Glomerular endothelial cell (primary cell): ENCODE results near the gene COPB1. TPM values are rescaled to one million over a fixed set of nuclear protein-coding genes. Genes with fewer than 3 reads are reported as not detected.
A peak's percentile ranks its signal among the peaks of the same experiment; 100 is the strongest.

Source experiments
- DNase-seq: peaks from one replicate; pipeline ENCODE4 v3.0.0-alpha.2; 2011; ENCODE audit warnings: low read depth, low spot score; ENCODE audit errors: extremely low read depth
- total RNA-seq: library from RNA; depleted of rRNA; stranded (reverse); fragments of >200 nt; gene quantifications from 2 replicates; pipeline ENCODE4 v1.2.3, GENCODE V29; 2015

COPB1 gene
- total RNA-seq, 1 donor from 2014 or later = 162 TPM

DNA sequence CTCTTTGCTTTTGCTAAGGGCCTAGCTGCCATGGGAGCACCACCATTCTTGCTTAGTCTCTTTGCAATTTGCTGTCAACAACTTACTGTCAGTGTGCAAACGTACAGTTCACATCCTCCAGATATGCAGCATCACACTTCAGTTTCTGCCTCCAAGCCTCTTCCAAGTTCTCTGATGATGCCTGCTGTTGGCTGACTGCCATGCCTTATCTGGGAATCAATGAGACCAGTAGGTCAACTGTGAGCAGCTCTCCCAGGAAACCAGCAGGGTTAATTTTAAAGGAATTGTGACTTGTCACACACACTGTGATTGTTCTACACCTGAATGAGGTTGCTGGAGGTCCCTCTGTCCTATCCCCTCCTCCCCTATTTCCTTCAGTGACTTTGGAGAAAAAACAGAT is 56.0 kb downstream of the COPB1 start:
- DNase-seq = no peak

DNA sequence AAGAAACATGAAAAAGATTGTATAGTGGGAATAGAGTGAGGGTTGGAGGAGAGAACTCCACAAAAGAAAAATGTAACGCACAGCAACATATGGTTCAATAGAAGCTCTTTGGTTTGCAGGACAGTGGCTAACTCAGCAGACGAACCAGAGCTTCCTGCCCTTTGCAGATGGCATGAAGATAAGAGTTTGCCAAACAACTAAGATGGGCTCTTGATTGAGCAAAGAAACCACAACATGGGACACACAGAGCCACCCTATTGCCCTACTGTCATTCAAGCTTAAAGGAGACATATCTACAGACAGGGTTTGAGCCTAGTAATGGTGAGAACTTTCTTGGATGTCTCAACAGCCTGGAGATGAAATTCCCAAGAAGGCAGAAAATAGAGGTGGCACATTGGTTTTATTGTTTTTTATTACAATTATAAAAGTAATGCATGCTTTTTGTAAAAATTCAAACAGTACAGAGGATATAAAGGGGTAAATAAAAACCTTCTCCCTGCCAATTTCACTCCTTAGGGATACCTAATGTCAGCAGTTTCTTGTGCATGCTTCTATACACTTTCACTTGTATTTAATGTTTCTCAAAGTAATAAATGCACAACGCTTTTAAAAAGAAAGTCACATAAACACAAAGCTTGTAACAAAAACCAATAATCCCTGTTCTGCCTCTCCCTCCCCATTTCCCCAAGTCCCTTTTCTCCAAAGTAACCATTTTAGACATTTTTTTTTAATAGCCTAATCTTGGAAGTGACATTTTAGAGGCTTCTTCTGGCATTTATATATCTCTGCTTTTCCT is 63.7 kb downstream of the COPB1 start:
- no peak for DNase-seq

GRCh38 chr11:14425621-14426020 is 74.0 kb downstream of the COPB1 start:
- DNase-seq = no peak

DNA sequence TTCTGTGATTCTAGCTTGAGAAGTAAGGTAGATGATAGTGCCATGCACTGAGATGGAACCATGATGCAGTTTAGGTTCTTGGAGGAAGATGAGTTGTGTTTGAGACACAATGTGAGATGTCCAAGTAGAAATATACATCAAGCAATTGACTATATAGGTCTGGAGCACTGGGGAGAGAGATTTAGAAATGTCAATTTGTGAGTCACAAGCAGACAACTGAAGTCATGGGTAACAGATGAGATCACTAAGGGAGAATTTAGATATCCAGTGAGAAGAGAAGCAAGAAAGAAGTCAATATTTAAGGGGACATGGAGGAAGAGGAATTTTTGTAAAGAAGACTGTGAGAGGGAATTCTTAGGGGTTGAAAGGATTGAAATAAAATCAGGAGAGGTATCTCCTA is 75.5 kb downstream of the COPB1 start:
- no peak for DNase-seq

- no peak for DNase-seq
These were observed 76.0 kb downstream of the COPB1 start for GRCh38 chr11:14423633-14424032.

GRCh38 chr11:14422814-14423182 is 76.8 kb downstream of the COPB1 start:
- no peak for DNase-seq

DNA sequence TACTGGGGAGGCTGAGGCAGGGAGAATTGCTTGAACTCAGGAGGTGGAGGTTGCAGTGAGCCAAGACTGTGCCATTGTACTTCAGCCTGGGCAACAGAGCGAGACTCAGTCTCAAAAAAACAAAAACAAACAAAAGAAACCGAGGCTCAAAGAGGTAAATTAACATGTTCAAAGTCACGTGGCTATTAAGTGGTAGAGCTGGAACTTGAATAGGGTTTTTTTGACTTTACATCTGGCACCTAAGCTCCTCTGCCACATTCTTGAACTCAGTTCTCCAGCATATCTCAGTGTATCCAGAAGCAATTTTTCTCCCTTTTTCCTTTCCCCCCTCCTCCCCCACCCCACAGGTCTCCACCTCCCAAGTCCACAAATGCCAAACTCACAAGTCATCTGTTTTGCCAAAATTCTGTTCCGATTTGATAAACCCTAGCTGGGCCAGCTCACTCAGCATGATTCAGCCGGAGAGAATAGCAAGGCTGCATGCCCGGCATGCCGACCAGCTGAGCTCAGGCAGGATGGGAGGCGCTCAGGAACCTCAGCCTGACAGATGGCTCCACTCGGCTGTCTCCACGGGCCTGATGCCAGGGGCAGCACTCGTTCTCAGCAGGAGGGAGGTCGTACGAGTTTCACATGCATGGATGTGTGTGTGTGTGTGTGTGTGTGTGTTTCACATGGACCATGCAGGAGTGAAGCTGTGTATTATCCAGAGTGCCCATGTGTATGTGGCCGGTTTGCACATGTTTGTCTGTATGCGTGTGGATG is 77.4 kb downstream of the COPB1 start:
- peak; percentile 93 for DNase-seq

DNA sequence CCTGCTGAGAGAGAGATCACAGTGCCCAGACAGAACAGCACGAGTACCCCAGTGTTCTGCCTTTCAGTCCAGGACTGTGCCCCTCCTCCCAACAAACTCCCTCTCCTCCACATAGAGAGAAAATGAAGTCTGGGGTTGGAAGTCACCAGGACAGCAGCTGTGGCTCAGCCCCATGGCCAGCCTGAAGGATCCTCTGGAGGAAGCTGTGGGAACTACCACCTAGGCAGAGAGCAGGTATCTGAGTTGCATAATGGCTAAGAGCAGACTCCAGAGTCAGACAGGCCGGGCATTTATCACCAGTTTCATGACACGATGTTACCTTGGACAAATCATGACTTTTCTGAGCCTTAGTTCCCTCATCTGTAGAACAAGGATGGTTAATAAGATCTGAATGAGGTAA is 79.4 kb downstream of the COPB1 start:
- no peak for DNase-seq

GRCh38 chr11:14418801-14419417 is 80.7 kb downstream of the COPB1 start:
- DNase-seq = no peak

- no peak for DNase-seq
These were observed 81.8 kb downstream of the COPB1 start for GRCh38 chr11:14417617-14418374.

DNA sequence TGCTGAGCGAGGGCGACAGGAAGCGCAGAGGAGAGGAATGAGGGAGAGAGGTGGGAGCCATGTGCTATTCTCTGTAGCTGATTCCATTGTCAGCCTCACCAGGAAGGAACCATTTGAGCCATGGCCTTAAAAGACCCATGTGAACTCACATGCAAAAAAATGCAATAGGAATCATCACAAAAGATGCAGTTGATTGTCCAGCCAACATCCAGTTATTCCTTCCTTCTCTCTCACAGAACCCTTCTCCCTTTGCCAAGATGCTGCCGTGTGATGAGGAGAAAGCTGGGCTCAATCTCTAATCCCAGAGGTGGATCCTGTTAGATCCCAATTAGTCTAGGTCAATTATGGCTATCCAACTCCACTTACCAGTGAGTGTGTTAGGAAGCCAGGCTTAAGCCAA is 82.4 kb downstream of the COPB1 start:
- no peak for DNase-seq

DNA sequence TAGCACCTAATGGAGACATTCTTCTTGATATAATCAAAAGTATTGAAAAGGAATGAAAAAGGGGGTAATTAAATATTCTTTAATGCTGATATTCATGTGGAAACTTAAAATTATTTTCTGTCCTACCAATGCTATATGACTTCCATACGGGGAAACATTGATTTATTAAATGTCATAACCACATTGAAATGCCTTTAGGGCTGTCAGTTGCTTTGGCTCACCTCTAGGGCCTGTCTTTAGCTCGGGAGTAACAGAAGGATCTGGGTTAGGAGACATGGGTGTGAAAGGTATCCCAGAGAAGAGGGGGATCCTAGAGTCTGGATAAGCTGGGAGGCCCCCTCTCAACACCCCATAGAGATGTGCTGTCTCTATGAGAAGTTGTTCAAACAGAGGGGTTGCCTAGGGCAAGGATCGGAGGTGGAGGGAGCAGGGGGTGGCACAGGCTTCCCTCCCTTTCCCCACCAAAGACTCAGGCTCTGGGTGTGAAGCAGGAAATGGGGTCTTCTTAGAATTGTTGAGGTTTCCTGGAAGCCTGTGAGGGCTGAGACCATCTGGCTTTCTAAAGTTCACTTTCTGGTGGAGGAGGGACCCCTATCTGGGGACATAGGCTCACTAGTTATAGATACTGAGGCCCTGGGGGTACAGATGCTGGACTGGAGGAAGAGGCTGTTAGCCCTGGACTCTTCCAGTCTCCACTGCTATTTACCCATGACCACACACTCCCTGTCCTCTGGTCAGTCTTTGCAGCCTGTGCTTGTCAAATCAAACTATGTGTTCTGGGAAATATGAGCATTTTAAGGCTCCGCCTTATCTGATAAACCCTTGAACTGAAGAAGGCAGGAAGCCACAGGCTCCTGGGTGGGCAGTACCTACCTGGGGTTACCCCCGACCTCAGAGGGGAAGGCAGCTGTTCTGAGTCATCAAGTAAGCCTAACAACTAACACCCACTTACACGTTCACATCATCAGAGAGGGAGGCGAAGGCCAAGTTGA is 84.8 kb downstream of the COPB1 start:
- DNase-seq = no peak

GRCh38 chr11:14413307-14414069 is 86.1 kb downstream of the COPB1 start:
- DNase-seq = no peak

GRCh38 chr11:14411818-14412217 is 87.8 kb downstream of the COPB1 start:
- DNase-seq = no peak

GRCh38 chr11:14409891-14410290 is 89.7 kb downstream of the COPB1 start:
- no peak for DNase-seq

GRCh38 chr11:14408612-14409011 is 91.0 kb downstream of the COPB1 start:
- DNase-seq = no peak
